GM20000 (cell line): Measurements from ENCODE around the gene ADGRB2.

Experiments
- DNase-seq: peaks from one replicate; pipeline ENCODE4 v3.0.0; 2012; ENCODE audit warnings: low spot score
- CTCF ChIP-seq: IDR thresholded peaks from 2 replicates; pipeline ENCODE4 v1.5.1; 2012; ENCODE audit warnings: mild to moderate bottlenecking, control low read depth; ENCODE audit errors: extremely low read depth, missing control alignments

ADGRB2 gene

GRCh38 chr1:31785947-31786290 is 21.8 kb upstream of the ADGRB2 start:
- no peak for DNase-seq
- TF ChIP-seq CTCF, result no peak

GRCh38 chr1:31785020-31785946 is 21.1 kb upstream of the ADGRB2 start:
- no peak for DNase-seq
- TF ChIP-seq CTCF, result no peak

- TF ChIP-seq CTCF, result no peak
- DNase-seq, result no peak
These were observed 20.3 kb upstream of the ADGRB2 start for GRCh38 chr1:31784356-31785019.

- DNase-seq, result no peak
These were observed 19.7 kb upstream of the ADGRB2 start for GRCh38 chr1:31783846-31784245.

GRCh38 chr1:31782421-31783410 is 18.6 kb upstream of the ADGRB2 start:
- TF ChIP-seq CTCF, result no peak
- no peak for DNase-seq

More at GRCh38 chr1:31783846-31784245, 19.7 kb upstream of the ADGRB2 start:
- no peak for TF ChIP-seq CTCF

- TF ChIP-seq CTCF, result no peak
- DNase-seq, result no peak
These were observed 17.7 kb upstream of the ADGRB2 start for GRCh38 chr1:31781756-31782371.
